B cell (primary cell): ENCODE measurements around the gene IDS. TPM values are rescaled to one million over a fixed set of nuclear protein-coding genes. Genes with fewer than 3 reads are reported as not detected.

ENCODE experiments used
- ATAC-seq: fragments of 200-7000 bp; cut with Tn5 transposase; one replicate; pipeline ENCODE4 v1.10.0; 2021; ENCODE audit warnings: low read depth, mild to moderate bottlenecking, moderate number of reproducible peaks, moderate library complexity
- CTCF ChIA-PET: fragments of 350-600 bp; sonication (Branson Sonifier 250); formaldehyde crosslinking; loops from one replicate; lab custom pipeline; 2021; ENCODE audit warnings: antibody characterized with exemption, inconsistent platforms; lab: Charles Lee
- POLR2A ChIA-PET: fragments of 350-600 bp; sonication (Branson Sonifier 250); formaldehyde crosslinking; loops from one replicate; lab custom pipeline; 2021; ENCODE audit warnings: antibody characterized with exemption; lab: Charles Lee
- DNase-seq: peaks from one replicate; pipeline ENCODE4 v3.0.0; 2013
- H2AFZ ChIP-seq: 2 replicates; pipeline ENCODE4 v1.6.1; 2012; ENCODE audit warnings: mild to moderate bottlenecking, low read depth, low read length; ENCODE audit not compliant: insufficient read depth, poor library complexity, severe bottlenecking
- H3K27ac ChIP-seq, 2 donors: 1 replicate in 1 of 2; 2 replicates in 1 of 2; pipeline ENCODE4 v1.5.1; 2012 to 2013; ENCODE audit warnings: low read length in 2 of 2, mild to moderate bottlenecking in 2 of 2, moderate library complexity in 1 of 2
- H3K27me3 ChIP-seq, 4 experiments: fragments of 200-600 bp in 1 of 4; sonication (generic) in 1 of 4; replicated peaks in 1 of 4; 1 replicate in 2 of 4; 2 replicates in 2 of 4; pipeline versions ENCODE4 v1.6.1 to v1.7.0; 2013 to 2016; ENCODE audit warnings: low read length in 3 of 4, mild to moderate bottlenecking in 2 of 4, mixed read lengths in 1 of 4, moderate library complexity in 1 of 4; ENCODE audit not compliant: insufficient read depth in 4 of 4, control insufficient read depth in 3 of 4; ENCODE audit errors: control extremely low read depth in 1 of 4
- H3K36me3 ChIP-seq, 2 experiments: replicated peaks in 1 of 2; 1 replicate in 1 of 2; 2 replicates in 1 of 2; pipeline versions ENCODE4 v1.6.1 to v1.7.1; 2013; ENCODE audit warnings: low read length in 1 of 2; ENCODE audit not compliant: insufficient read depth in 2 of 2, control insufficient read depth in 1 of 2; ENCODE audit errors: control extremely low read depth in 1 of 2, extremely low read depth in 1 of 2
- H3K4me1 ChIP-seq, 2 donors: fragments of 200-600 bp in 1 of 2; sonication (generic) in 1 of 2; 1 replicate in 1 of 2; 2 replicates in 1 of 2; pipeline versions ENCODE4 v1.5.1 to v1.6.1; 2013 to 2017; ENCODE audit warnings: low read length in 2 of 2; ENCODE audit not compliant: control insufficient read depth in 2 of 2, insufficient read depth in 2 of 2
- H3K4me2 ChIP-seq: replicated peaks from 2 replicates; pipeline ENCODE3; 2012; ENCODE audit warnings: mild to moderate bottlenecking, low read depth, low read length; ENCODE audit not compliant: poor library complexity, severe bottlenecking
- H3K4me3 ChIP-seq, 5 experiments: fragments of 200-600 bp in 1 of 5; sonication (generic) in 1 of 5; 1 replicate in 3 of 5; 2 replicates in 2 of 5; pipeline versions ENCODE4 v1.5.1 to v1.7.0; 2011 to 2016; ENCODE audit warnings: low read length in 4 of 5, mild to moderate bottlenecking in 4 of 5, low read depth in 2 of 5, control low read depth in 1 of 5, moderate library complexity in 1 of 5; ENCODE audit not compliant: insufficient read depth in 1 of 5; ENCODE audit errors: control extremely low read depth in 1 of 5, extremely low read depth in 1 of 5
- H3K79me2 ChIP-seq: fragments of 200-600 bp; sonication (generic); one replicate; pipeline ENCODE4 v1.6.0; 2016; ENCODE audit warnings: low read length; ENCODE audit not compliant: control insufficient read depth, insufficient read depth
- H3K9ac ChIP-seq: fragments of 200-600 bp; sonication (generic); 2 replicates; pipeline ENCODE4 v1.6.1; 2017; ENCODE audit warnings: mild to moderate bottlenecking, low read length, moderate library complexity
- H3K9me3 ChIP-seq, 3 donors: one replicate each; pipeline versions ENCODE4 v1.6.1 to v1.7.1; 2013; ENCODE audit warnings: low read length in 2 of 3; ENCODE audit not compliant: control insufficient read depth in 2 of 3, insufficient read depth in 1 of 3; ENCODE audit errors: control extremely low read depth in 1 of 3
- H4K20me1 ChIP-seq: 2 replicates; pipeline ENCODE4 v1.6.0; 2012; ENCODE audit warnings: mild to moderate bottlenecking, low read length; ENCODE audit not compliant: insufficient read depth, control insufficient read depth, poor library complexity, severe bottlenecking
- H3K27ac Mint-ChIP-seq: one replicate; pipeline ENCODE4 v1.8.0; 2021; ENCODE audit warnings: mixed read lengths
- H3K27me3 Mint-ChIP-seq: one replicate; pipeline ENCODE4 v1.8.0; 2021; ENCODE audit warnings: mixed read lengths
- H3K4me1 Mint-ChIP-seq: one replicate; pipeline ENCODE4 v1.8.0; 2021; ENCODE audit warnings: mixed read lengths
- H3K4me3 Mint-ChIP-seq: one replicate; pipeline ENCODE4 v1.8.0; 2021; ENCODE audit warnings: mixed read lengths
- H3K9me3 Mint-ChIP-seq: one replicate; pipeline ENCODE4 v1.8.0; 2022; ENCODE audit warnings: mixed read lengths; ENCODE audit not compliant: insufficient read depth
- CTCF ChIP-seq: fragments of 200-600 bp; IDR thresholded peaks from one replicate; pipeline ENCODE4 v1.8.0; 2022; ENCODE audit warnings: antibody characterized with exemption, mild to moderate bottlenecking
- EZH2 ChIP-seq: IDR thresholded peaks from 2 replicates; pipeline ENCODE4 v1.6.1; 2012; ENCODE audit warnings: borderline replicate concordance, low read depth, mild to moderate bottlenecking, moderate library complexity, low read length; ENCODE audit not compliant: insufficient read depth, poor library complexity, severe bottlenecking
- WGBS: methylation state at CpG from one replicate; pipeline ENCODE4 v1.1.5; 2013; ENCODE audit warnings: missing lambda C conversion rate; ENCODE audit not compliant: insufficient coverage; 5-methylcytosine and 5-hydroxymethylcytosine counted together
- intact Hi-C: fragments of 100-400 bp; cut with micrococcal nuclease; formaldehyde crosslinking; loops from one replicate; pipeline ENCODE4 v1.10.0; 2022
- polyA plus RNA-seq: library from polyadenylated mRNA; depleted of rRNA; stranded (reverse); fragments of >200 nt; gene quantifications from 2 replicates; pipeline ENCODE4 v1.2.3, GENCODE V29; 2012
- total RNA-seq, 2 donors: library from RNA; stranded (reverse); fragments of 120-200 nt in 1 of 2; gene quantifications; 1 replicate in 1 of 2; 2 replicates in 1 of 2; pipeline versions ENCODE4 v1.2.3 to v1.2.4, GENCODE V29; 2013 to 2022

IDS gene
- total and polyA plus RNA-seq, 2 donors (not counting 1 experiment from before 2014, with no cell fraction given), result 85.3 to 169 TPM

GRCh38 chrX:149497626-149498025, 7.5 kb downstream of the IDS start:
- Histone ChIP-seq H3K27ac (no peak overlapping the region), H3K4me2 (no peak overlapping the region), H3K79me2 (peaks cover 17% of the 10 kb centered on the region), H3K4me3 (no peak overlapping the region), H3K36me3 (peaks cover 0 to 94% of the 10 kb centered on the region in 2 experiments), H3K9ac (no peak overlapping the region), H3K4me1 (peaks cover 0 to under 1% of the 10 kb centered on the region in 2 donors), H3K27me3 (no peaks in the 10 kb centered on the region), H4K20me1 (peaks cover 30% of the 10 kb centered on the region), H2AFZ (no peak overlapping the region), H3K9me3 (no peaks in the 10 kb centered on the region)
- WGBS, result no CpG with 5 or more reads among the region's 2 CpGs
- Mint-ChIP-seq H3K4me1 (peaks cover 13% of the 10 kb centered on the region), H3K9me3 (no peaks in the 10 kb centered on the region), H3K27ac (no peak overlapping the region), H3K27me3 (no peaks in the 10 kb centered on the region), H3K4me3 (no peak overlapping the region)
- ChIA-PET CTCF (no interaction called here), POLR2A (interaction anchor here (0.7 kb wide), 1 partner anchor 1066 kb away, joined by 4 read pairs; no protein-coding TSS in a partner anchor)
- intact Hi-C loops, result no loop called here
- DNase-seq (no peak), ATAC-seq (no peak)
- TF ChIP-seq EZH2, result no peak
- no peak for TF ChIP-seq CTCF

GRCh38 chrX:149497054-149497453, 8.1 kb downstream of the IDS start:
- intact Hi-C loops, result no loop called here
- H3K4me2 ChIP-seq, result no peak overlapping the region
- TF ChIP-seq CTCF (no peak), EZH2 (no peak)
- CTCF ChIA-PET, result interaction anchor here (1.3 kb wide), 1 partner anchor 15 kb away, joined by 5 read pairs; no protein-coding TSS in a partner anchor
- no peak overlapping the region for H3K27ac Mint-ChIP-seq
- POLR2A ChIA-PET, result interaction anchor here (0.7 kb wide), 1 partner anchor 1067 kb away, joined by 4 read pairs; no protein-coding TSS in a partner anchor
- ATAC-seq (no peak), DNase-seq (no peak)
- no peak overlapping the region for H3K27ac ChIP-seq
- no peak overlapping the region for H3K9ac ChIP-seq
- H3K4me3 ChIP-seq, result no peak overlapping the region
- no peaks in the 10 kb centered on the region for H3K27me3 Mint-ChIP-seq
- peaks cover 32% of the 10 kb centered on the region for H4K20me1 ChIP-seq
- H3K9me3 Mint-ChIP-seq, result no peaks in the 10 kb centered on the region
- H3K4me1 ChIP-seq, result no peaks in the 10 kb centered on the region
- H3K4me1 Mint-ChIP-seq, result peaks cover 13% of the 10 kb centered on the region
- H3K79me2 ChIP-seq, result peaks cover 11% of the 10 kb centered on the region
- H3K9me3 ChIP-seq, result no peaks in the 10 kb centered on the region
- no peaks in the 10 kb centered on the region for H3K27me3 ChIP-seq
- H3K4me3 Mint-ChIP-seq, result no peak overlapping the region
- H3K36me3 ChIP-seq, result peaks cover 0 to 94% of the 10 kb centered on the region in 2 experiments
- H2AFZ ChIP-seq, result no peak overlapping the region
- WGBS, result no CpG with 5 or more reads among the region's 1 CpG
